Activated CD8-positive, alpha-beta T cell treated with anti-CD3 and anti-CD28 coated beads, Interleukin-2, amount 10 ng/mL, durations not matched to agents 7 days and 5 days (primary cell): ENCODE data around the gene KRT1. TPM values are rescaled to one million over a fixed set of nuclear protein-coding genes. Genes with fewer than 3 reads are reported as not detected.
"Not testable (repeated sequence)": the region's sequence is repeated elsewhere in the genome, so short reads cannot be mapped to it uniquely, and the experiment has no call there.

Experiments used
- ATAC-seq: fragments of 150-1000 bp; cut with Tn5 transposase; one replicate; pipeline ENCODE4 v1.10.0; 2021; ENCODE audit warnings: moderate library complexity
- CTCF ChIA-PET: fragments of 350-600 bp; sonication (Branson Sonifier 250); formaldehyde crosslinking; loops from one replicate; lab custom pipeline; 2021; ENCODE audit warnings: antibody characterized with exemption; lab: Charles Lee
- POLR2A ChIA-PET: fragments of 350-600 bp; sonication (Branson Sonifier 250); formaldehyde crosslinking; loops from one replicate; lab custom pipeline; 2021; ENCODE audit warnings: antibody characterized with exemption; lab: Charles Lee
- DNase-seq: peaks from one replicate; pipeline ENCODE4 v3.0.0-alpha.2; 2020
- H3K27ac Mint-ChIP-seq: one replicate; pipeline ENCODE4 v1.8.0; 2021; ENCODE audit warnings: mild to moderate bottlenecking, mixed read lengths
- H3K27me3 Mint-ChIP-seq: one replicate; pipeline ENCODE4 v1.8.0; 2021; ENCODE audit warnings: low read depth, mixed read lengths
- H3K36me3 Mint-ChIP-seq: one replicate; pipeline ENCODE4 v1.8.0; 2021; ENCODE audit warnings: low read depth, mixed read lengths
- H3K4me1 Mint-ChIP-seq: one replicate; pipeline ENCODE4 v1.8.0; 2021; ENCODE audit warnings: low read depth, mixed read lengths
- H3K4me3 Mint-ChIP-seq: one replicate; pipeline ENCODE4 v1.8.0; 2021; ENCODE audit warnings: mild to moderate bottlenecking, mixed read lengths
- H3K9me3 Mint-ChIP-seq: one replicate; pipeline ENCODE4 v1.8.0; 2022; ENCODE audit warnings: mixed read lengths; ENCODE audit not compliant: insufficient read depth
- total RNA-seq, 2 experiments: library from RNA; stranded (reverse); gene quantifications; one replicate each; pipeline ENCODE4 v1.2.3, GENCODE V29; 2021

KRT1 gene
- total RNA-seq, 2 experiments from 2014 or later = not detected

- CTCF ChIA-PET = no interaction called here
- DNase-seq (no peak), ATAC-seq (no peak)
- Mint-ChIP-seq H3K9me3 (no peaks in the 10 kb centered on the region), H3K36me3 (no peaks in the 10 kb centered on the region), H3K27ac (no peak overlapping the region), H3K4me1 (peaks cover 25% of the 10 kb centered on the region), H3K4me3 (no peak overlapping the region), H3K27me3 (peaks cover 26% of the 10 kb centered on the region)
- POLR2A ChIA-PET = no interaction called here
Measured at GRCh38 chr12:52677671-52678070, 2.5 kb downstream of the KRT1 start.

- H3K4me1 Mint-ChIP-seq = peaks cover 21% of the 10 kb centered on the region
- ChIA-PET CTCF (no interaction called here), POLR2A (no interaction called here)
Measured at GRCh38 chr12:52677126-52677525, 3.1 kb downstream of the KRT1 start.

GRCh38 chr12:52676163-52676562 is 4.0 kb downstream of the KRT1 start:
- Mint-ChIP-seq H3K4me1 (peaks cover 12% of the 10 kb centered on the region), H3K27ac (no peak overlapping the region), H3K4me3 (no peak overlapping the region), H3K27me3 (peaks cover 26% of the 10 kb centered on the region), H3K36me3 (no peaks in the 10 kb centered on the region), H3K9me3 (no peaks in the 10 kb centered on the region)
- ChIA-PET CTCF (no interaction called here), POLR2A (no interaction called here)
- no peak for ATAC-seq
- no peak for DNase-seq

More at GRCh38 chr12:52677126-52677525, 3.1 kb downstream of the KRT1 start:
- no peak overlapping the region for H3K4me3 Mint-ChIP-seq
- no peak for DNase-seq
- H3K27ac Mint-ChIP-seq = no peak overlapping the region
- peaks cover 26% of the 10 kb centered on the region for H3K27me3 Mint-ChIP-seq
- no peaks in the 10 kb centered on the region for H3K36me3 Mint-ChIP-seq
- H3K9me3 Mint-ChIP-seq = no peaks in the 10 kb centered on the region
- ATAC-seq = no peak

GRCh38 chr12:52675301-52675701 is 4.9 kb downstream of the KRT1 start:
- Mint-ChIP-seq H3K36me3 (no peaks in the 10 kb centered on the region), H3K4me1 (peaks cover 4% of the 10 kb centered on the region), H3K4me3 (no peak overlapping the region), H3K9me3 (no peaks in the 10 kb centered on the region), H3K27ac (no peak overlapping the region), H3K27me3 (peaks cover 26% of the 10 kb centered on the region)
- CTCF ChIA-PET = interaction anchor here (0.8 kb wide), 1 partner anchor 92 kb away, joined by 3 read pairs; no protein-coding TSS in a partner anchor
- POLR2A ChIA-PET = no interaction called here
- no peak for DNase-seq
- no peak for ATAC-seq

GRCh38 chr12:52674433-52674775 is 5.8 kb downstream of the KRT1 start:
- H3K27ac Mint-ChIP-seq = no peak overlapping the region
- no peaks in the 10 kb centered on the region for H3K4me1 Mint-ChIP-seq
- no peaks in the 10 kb centered on the region for H3K9me3 Mint-ChIP-seq
- peaks cover 23% of the 10 kb centered on the region for H3K27me3 Mint-ChIP-seq
- ChIA-PET POLR2A (interaction anchor here (0.7 kb wide), 1 partner anchor 621 kb away, joined by 3 read pairs; the partner anchor contains the start of gene PFDN5), CTCF (interaction anchor here (1.0 kb wide), 1 partner anchor 56 kb away, joined by 3 read pairs; no protein-coding TSS in a partner anchor)
- ATAC-seq (no peak), DNase-seq (no peak)
- H3K4me3 Mint-ChIP-seq = no peak overlapping the region
- H3K36me3 Mint-ChIP-seq = no peaks in the 10 kb centered on the region

- H3K4me3 Mint-ChIP-seq = no peak overlapping the region
- H3K27me3 Mint-ChIP-seq = peaks cover 20% of the 10 kb centered on the region
- H3K36me3 Mint-ChIP-seq = no peaks in the 10 kb centered on the region
- no peak overlapping the region for H3K27ac Mint-ChIP-seq
- ChIA-PET POLR2A (interaction anchor here (0.7 kb wide), 1 partner anchor 621 kb away, joined by 3 read pairs; the partner anchor contains the start of gene PFDN5), CTCF (interaction anchor here (0.6 to 1.0 kb wide), 2 partner anchors 55 to 356 kb away, joined by 3 read pairs; no protein-coding TSS in a partner anchor)
- DNase-seq (no peak), ATAC-seq (no peak)
- no peaks in the 10 kb centered on the region for H3K9me3 Mint-ChIP-seq
- no peaks in the 10 kb centered on the region for H3K4me1 Mint-ChIP-seq
Measured at GRCh38 chr12:52673713-52674432, 6.3 kb downstream of the KRT1 start.

GRCh38 chr12:52673217-52673616 is 7.0 kb downstream of the KRT1 start:
- POLR2A ChIA-PET = no interaction called here
- no peak for ATAC-seq
- Mint-ChIP-seq H3K4me3 (no peak overlapping the region), H3K9me3 (no peaks in the 10 kb centered on the region), H3K4me1 (no peaks in the 10 kb centered on the region), H3K27ac (no peak overlapping the region), H3K27me3 (peaks cover 18% of the 10 kb centered on the region), H3K36me3 (no peaks in the 10 kb centered on the region)
- DNase-seq = no peak
- CTCF ChIA-PET = interaction anchor here (0.7 to 1.5 kb wide), 7 partner anchors 26 to 648 kb away, joined by 3 to 8 read pairs (median 4); no protein-coding TSS in a partner anchor

- Mint-ChIP-seq H3K27me3 (peaks cover 13% of the 10 kb centered on the region), H3K4me1 (no peaks in the 10 kb centered on the region), H3K27ac (no peak overlapping the region), H3K4me3 (no peak overlapping the region), H3K36me3 (no peaks in the 10 kb centered on the region), H3K9me3 (no peaks in the 10 kb centered on the region)
- DNase-seq = no peak
- ChIA-PET CTCF (interaction anchor here (0.7 to 1.5 kb wide), 7 partner anchors 25 to 647 kb away, joined by 3 to 8 read pairs (median 4); no protein-coding TSS in a partner anchor), POLR2A (no interaction called here)
- no peak for ATAC-seq
Measured at GRCh38 chr12:52672321-52672933, 7.8 kb downstream of the KRT1 start.

- ATAC-seq (no peak), DNase-seq (no peak)
- POLR2A ChIA-PET = no interaction called here
- CTCF ChIA-PET = no interaction called here
- Mint-ChIP-seq H3K27ac (no peak overlapping the region), H3K4me1 (no peaks in the 10 kb centered on the region), H3K9me3 (no peaks in the 10 kb centered on the region), H3K36me3 (no peaks in the 10 kb centered on the region), H3K4me3 (no peak overlapping the region), H3K27me3 (peaks cover 9% of the 10 kb centered on the region)
Measured at GRCh38 chr12:52670961-52671360, 9.2 kb downstream of the KRT1 start.

- POLR2A ChIA-PET = no interaction called here
- Mint-ChIP-seq H3K27ac (no peak overlapping the region), H3K9me3 (no peaks in the 10 kb centered on the region), H3K36me3 (no peaks in the 10 kb centered on the region), H3K27me3 (peaks cover 9% of the 10 kb centered on the region), H3K4me1 (no peaks in the 10 kb centered on the region), H3K4me3 (no peak overlapping the region)
- CTCF ChIA-PET = no interaction called here
- ATAC-seq = no peak
- DNase-seq = no peak
Measured at GRCh38 chr12:52670506-52670905, 9.7 kb downstream of the KRT1 start.

GRCh38 chr12:52669941-52670340 is 10.3 kb downstream of the KRT1 start:
- H3K4me1 Mint-ChIP-seq, H3K27ac Mint-ChIP-seq, ATAC-seq, POLR2A ChIA-PET, H3K36me3 Mint-ChIP-seq, H3K9me3 Mint-ChIP-seq, H3K4me3 Mint-ChIP-seq, DNase-seq, CTCF ChIA-PET: not testable (repeated sequence)
- H3K27me3 Mint-ChIP-seq = peaks cover 10% of the 10 kb centered on the region

- ATAC-seq (no peak), DNase-seq (no peak)
- CTCF ChIA-PET = no interaction called here
- Mint-ChIP-seq H3K27ac (no peak overlapping the region), H3K4me1 (no peaks in the 10 kb centered on the region), H3K36me3 (no peaks in the 10 kb centered on the region), H3K9me3 (no peaks in the 10 kb centered on the region), H3K4me3 (no peak overlapping the region), H3K27me3 (peaks cover 10% of the 10 kb centered on the region)
- POLR2A ChIA-PET = no interaction called here
Measured at GRCh38 chr12:52669426-52669825, 10.8 kb downstream of the KRT1 start.
